H1 (cell line): Measurements from ENCODE around the gene ANKRD53.

ENCODE experiments used
- CTCF ChIP-seq, 3 experiments: IDR thresholded peaks; 1 replicate in 2 of 3; 2 replicates in 1 of 3; pipeline versions ENCODE4 v1.5.1 to v1.6.1; 2011; ENCODE audit warnings: low read length in 3 of 3, mild to moderate bottlenecking in 3 of 3, inconsistent platforms in 2 of 3, low read depth in 1 of 3, moderate library complexity in 1 of 3; ENCODE audit not compliant: insufficient read depth in 1 of 3; ENCODE audit errors: control extremely low read depth in 1 of 3
- EP300 ChIP-seq, 2 experiments: IDR thresholded peaks; 1 replicate in 1 of 2; 2 replicates in 1 of 2; pipeline ENCODE4 v1.6.1; 2011 to 2012; ENCODE audit warnings: low read depth in 2 of 2, low read length in 2 of 2, mild to moderate bottlenecking in 2 of 2, borderline replicate concordance in 1 of 2, inconsistent platforms in 1 of 2, moderate library complexity in 1 of 2
- EZH2 ChIP-seq: fragments of 200-600 bp; sonication (generic); IDR thresholded peaks from 2 replicates; pipeline ENCODE4 v1.7.1; 2012; ENCODE audit warnings: low read depth, mild to moderate bottlenecking, moderate library complexity, low read length, inconsistent platforms; ENCODE audit not compliant: severe bottlenecking
- GABPA ChIP-seq: IDR thresholded peaks from 2 replicates; pipeline ENCODE4 v1.6.1; 2011; ENCODE audit warnings: mild to moderate bottlenecking, low read length, moderate library complexity, borderline replicate concordance; ENCODE audit not compliant: insufficient read depth
- POLR2A ChIP-seq, 2 experiments: IDR thresholded peaks; 1 replicate in 1 of 2; 2 replicates in 1 of 2; pipeline ENCODE4 v1.6.1; 2011; ENCODE audit warnings: low read depth in 2 of 2, low read length in 2 of 2, mild to moderate bottlenecking in 2 of 2; ENCODE audit errors: control extremely low read depth in 1 of 2
- POLR2AphosphoS5 ChIP-seq: IDR thresholded peaks from 2 replicates; pipeline ENCODE4 v1.6.1; 2011; ENCODE audit warnings: low read depth, low read length
- SIRT6 ChIP-seq: IDR thresholded peaks from one replicate; pipeline ENCODE4 v1.7.1; 2012; ENCODE audit warnings: low read length, inconsistent platforms
- SP4 ChIP-seq: IDR thresholded peaks from 2 replicates; pipeline ENCODE4 v1.6.1; 2012; ENCODE audit warnings: low read length, inconsistent platforms
- SRF ChIP-seq: IDR thresholded peaks from 2 replicates; pipeline ENCODE4 v1.6.1; 2011; ENCODE audit warnings: mild to moderate bottlenecking, low read depth, low read length, moderate library complexity
- SUZ12 ChIP-seq: fragments of 200-600 bp; sonication (generic); IDR thresholded peaks from 2 replicates; pipeline ENCODE4 v1.6.1; 2012; ENCODE audit warnings: mild to moderate bottlenecking, inconsistent platforms, low read length, moderate library complexity, mixed read lengths
- TAF1 ChIP-seq: IDR thresholded peaks from 2 replicates; pipeline ENCODE4 v1.6.1; 2011; ENCODE audit warnings: mild to moderate bottlenecking, low read depth, low read length
- TEAD4 ChIP-seq: IDR thresholded peaks from 2 replicates; pipeline ENCODE4 v1.6.1; 2012; ENCODE audit warnings: low read depth, low read length, inconsistent platforms, mixed read lengths

- no peak for TF ChIP-seq EZH2
- no peak for TF ChIP-seq SRF
- no peak for TF ChIP-seq CTCF (IDR thresholded peaks at IDR 0.05; ENCODE audit: control extremely low read depth in 1 of 3, insufficient read depth in 1 of 3, low read depth in 1 of 3, low read length in 3 of 3)
- no peak for TF ChIP-seq POLR2AphosphoS5
- TF ChIP-seq TEAD4, result no peak
- no peak for TF ChIP-seq GABPA
- TF ChIP-seq POLR2A (IDR thresholded peaks at IDR 0.05; ENCODE audit: control extremely low read depth in 1 of 2, low read depth in 2 of 2, low read length in 2 of 2), result no peak
- no peak for TF ChIP-seq SP4
- no peak for TF ChIP-seq EP300 (IDR thresholded peaks at IDR 0.05; ENCODE audit: borderline replicate concordance in 1 of 2, low read depth in 2 of 2, low read length in 2 of 2)
- TF ChIP-seq SIRT6, result no peak
- no peak for TF ChIP-seq SUZ12
- TF ChIP-seq TAF1, result no peak
Observed at GRCh38 chr2:70967189-70967588, 11.2 kb upstream of the ANKRD53 start.
